GM18870 (cell line): ENCODE measurements around the gene RRAS.
"Not testable (repeated sequence)": the region's sequence is repeated elsewhere in the genome, so short reads cannot be mapped to it uniquely, and the experiment has no call there.

Experiments used
- ATAC-seq: cut with Tn5 transposase; IDR thresholded peaks from one replicate; pipeline ENCODE4 v1.9.1; 2021; ENCODE audit warnings: moderate library complexity; ENCODE audit not compliant: unreplicated experiment

Gene RRAS

DNA sequence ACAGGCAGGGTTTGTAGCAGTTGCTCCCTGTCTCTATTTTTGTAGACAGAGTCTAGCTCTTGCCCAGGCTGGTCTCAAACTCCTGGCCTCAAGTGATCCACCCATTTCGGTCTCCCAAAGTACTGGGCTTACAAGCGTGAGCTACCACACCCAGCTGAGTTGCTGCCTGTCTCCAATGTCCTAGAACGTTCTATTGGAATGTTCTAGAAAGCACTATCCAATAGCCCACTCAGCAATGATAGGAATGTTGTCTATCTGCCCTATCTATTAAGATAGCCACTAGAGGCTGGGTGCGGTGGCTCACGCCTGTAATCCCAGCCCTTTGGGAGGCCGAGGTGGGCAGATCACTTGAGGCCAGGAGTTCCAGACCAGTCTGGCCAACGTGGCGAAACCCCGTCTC is 6.7 kb downstream of the RRAS start:
- not testable (repeated sequence) for ATAC-seq

GRCh38 chr19:49632576-49632975 is 7.4 kb downstream of the RRAS start:
- ATAC-seq = no peak

GRCh38 chr19:49631610-49632192 is 8.2 kb downstream of the RRAS start:
- ATAC-seq = no peak

- ATAC-seq = no peak
Observed at GRCh38 chr19:49631014-49631588, 8.8 kb downstream of the RRAS start.

DNA sequence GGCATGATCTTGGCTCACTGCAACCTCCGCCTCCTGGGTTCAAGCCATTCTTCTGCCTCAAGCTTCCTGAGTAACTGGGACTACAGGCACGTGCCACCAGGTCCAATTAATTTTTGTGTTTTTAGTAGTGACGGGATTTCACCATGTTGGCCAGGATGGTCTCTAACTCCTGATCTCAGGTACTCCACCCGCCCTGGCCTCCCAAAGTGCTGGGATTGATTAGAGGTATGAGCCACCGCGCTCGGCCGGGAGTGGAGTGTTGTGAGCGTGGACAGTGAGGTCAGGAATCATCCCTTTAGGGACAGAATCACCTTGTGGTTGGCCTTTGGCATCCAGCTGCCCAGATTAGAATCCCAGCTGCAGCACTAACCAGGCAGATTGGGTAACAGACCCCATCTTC is 10.3 kb downstream of the RRAS start:
- no peak for ATAC-seq

GRCh38 chr19:49626226-49626625 is 13.7 kb downstream of the RRAS start:
- no peak for ATAC-seq

- ATAC-seq = no peak
Observed at GRCh38 chr19:49624967-49625910, 14.7 kb downstream of the RRAS start.

DNA sequence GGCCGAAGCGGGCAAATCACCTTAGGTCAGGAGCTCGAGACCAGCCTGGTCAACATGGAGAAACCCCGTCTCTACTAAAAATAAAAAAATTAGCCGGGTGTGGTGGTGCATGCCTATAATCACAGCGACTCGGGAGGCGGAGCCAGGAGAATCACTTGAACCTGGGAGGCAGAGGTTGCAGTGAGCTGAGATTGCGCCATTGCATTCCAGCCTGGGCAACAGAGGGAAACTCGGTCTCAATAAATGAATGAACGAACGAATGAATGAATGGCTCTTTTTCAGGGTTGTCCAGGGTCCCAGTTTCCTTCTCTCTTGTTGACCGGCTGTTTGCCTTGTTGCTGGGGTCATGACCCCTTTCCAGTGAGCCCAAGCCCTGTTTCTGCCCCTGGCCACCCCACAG is 22.1 kb downstream of the RRAS start:
- ATAC-seq = not testable (repeated sequence)

DNA sequence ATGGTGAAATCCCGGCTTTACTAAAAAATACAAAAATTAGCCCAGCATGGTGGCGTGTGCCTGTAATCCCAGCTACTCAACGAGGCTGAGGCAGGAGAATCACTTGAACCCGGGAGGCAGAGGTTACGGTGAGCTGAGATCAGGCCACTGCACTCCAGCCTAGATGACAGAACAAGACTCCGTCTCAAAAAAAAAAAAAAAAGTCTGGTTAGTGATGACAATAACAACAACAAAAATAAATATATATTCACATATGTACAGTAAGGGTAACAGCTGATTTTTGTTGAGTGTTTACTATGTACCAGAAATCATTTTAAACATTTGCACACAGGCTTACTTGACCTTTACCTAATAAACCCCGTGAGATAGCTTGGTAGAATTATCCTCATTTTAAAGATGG is 23.0 kb downstream of the RRAS start:
- ATAC-seq = no peak

GRCh38 chr19:49616532-49616931 is 23.4 kb downstream of the RRAS start:
- no peak for ATAC-seq

- ATAC-seq = no peak
Observed at GRCh38 chr19:49615861-49616260, 24.1 kb downstream of the RRAS start.

GRCh38 chr19:49614096-49614833 is 25.7 kb downstream of the RRAS start:
- ATAC-seq = no peak

- no peak for ATAC-seq
Observed at GRCh38 chr19:49613374-49613773, 26.6 kb downstream of the RRAS start.

DNA sequence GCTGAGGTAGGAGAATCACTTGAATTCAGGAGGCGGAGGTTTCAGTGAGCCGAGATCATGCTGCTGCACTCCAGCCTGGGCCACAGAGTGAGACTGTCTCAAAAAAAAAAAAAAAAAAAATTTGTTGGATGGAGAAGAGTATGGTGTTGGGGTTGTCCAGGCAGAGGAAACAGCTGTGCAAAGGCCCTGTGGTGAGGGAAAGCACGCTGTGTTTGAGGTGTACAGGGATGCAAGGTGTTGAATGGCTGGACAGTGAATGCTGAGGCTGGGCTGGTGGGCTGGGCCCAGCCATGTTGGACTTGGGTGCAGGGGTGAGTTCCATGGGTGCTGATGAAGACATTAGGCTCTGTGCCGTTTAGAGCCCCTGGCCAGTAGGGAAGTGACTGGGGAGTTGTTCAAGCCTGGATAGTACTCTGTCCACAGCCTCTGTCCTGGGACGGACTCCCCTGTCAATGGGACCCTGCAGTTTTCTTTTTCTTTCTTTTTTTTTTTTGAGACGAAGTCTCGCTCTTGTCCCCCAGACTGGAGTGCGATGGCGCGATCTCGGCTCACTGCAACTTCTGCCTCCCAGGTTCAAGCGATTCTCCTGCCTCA is 30.3 kb downstream of the RRAS start:
- no peak for ATAC-seq

DNA sequence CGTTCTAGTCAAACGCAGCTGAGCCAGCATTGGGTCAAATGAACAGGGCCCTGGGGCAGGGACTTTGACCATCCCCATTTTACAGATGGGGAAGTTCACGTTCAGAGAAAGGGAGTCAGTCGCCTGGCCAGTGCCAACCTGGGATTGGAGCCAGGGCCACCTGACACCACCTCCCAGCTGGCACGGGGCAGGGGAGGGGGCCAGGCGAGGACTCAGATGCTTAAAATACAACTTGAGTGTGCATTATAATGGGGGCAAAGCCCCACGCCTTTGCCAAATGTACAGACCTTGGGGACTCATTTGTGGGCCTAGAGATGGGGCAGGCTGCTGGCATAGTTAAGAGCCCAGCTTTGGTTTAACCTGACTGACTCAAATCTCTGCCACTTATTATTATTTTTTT is 34.3 kb downstream of the RRAS start:
- ATAC-seq = no peak

GRCh38 chr19:49602806-49603205 is 37.1 kb downstream of the RRAS start:
- ATAC-seq = no peak

DNA sequence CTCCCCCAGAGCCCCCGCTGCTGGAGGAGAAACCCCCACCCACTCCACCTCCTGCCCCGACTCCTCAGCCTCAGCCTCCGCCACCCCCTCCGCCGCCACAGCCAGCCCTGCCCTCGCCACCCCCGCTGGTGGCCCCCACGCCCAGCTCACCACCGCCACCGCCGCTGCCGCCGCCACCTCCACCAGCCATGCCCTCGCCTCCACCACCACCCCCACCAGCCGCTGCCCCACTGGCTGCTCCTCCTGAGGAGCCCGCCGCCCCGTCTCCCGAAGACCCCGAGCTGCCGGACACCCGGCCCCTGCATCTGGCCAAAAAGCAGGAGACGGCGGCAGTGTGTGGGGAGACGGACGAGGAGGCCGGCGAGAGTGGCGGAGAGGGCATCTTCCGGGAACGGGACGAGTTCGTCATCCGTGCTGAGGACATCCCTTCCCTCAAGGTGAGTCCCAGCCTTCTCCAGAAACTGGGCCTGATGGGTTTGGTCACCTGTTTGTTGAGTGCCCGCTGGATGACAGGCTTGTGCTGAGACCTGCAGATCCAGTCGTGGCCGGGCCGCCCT is 38.4 kb downstream of the RRAS start:
- no peak for ATAC-seq

GRCh38 chr19:49599378-49600295 is 40.3 kb downstream of the RRAS start:
- no peak for ATAC-seq

DNA sequence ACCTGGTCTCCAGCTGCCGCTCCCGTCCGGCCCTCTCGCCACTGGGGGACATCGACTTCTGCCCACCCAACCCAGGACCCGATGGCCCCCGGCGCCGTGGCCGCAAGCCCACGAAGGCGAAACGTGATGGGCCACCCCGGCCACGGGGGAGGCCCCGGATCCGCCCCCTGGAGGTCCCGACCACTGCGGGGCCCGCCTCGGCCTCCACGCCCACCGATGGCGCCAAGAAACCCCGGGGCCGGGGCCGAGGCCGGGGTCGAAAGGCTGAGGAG is 42.3 kb downstream of the RRAS start:
- ATAC-seq = no peak
